DOHH2 (cell line): ENCODE measurements around the gene ALDH1A1.

Source experiments
- CTCF ChIP-seq: fragments of 200-600 bp; sonication (generic); IDR thresholded peaks from one replicate; pipeline ENCODE4 v1.5.1; 2014; ENCODE audit warnings: antibody characterized with exemption, mild to moderate bottlenecking, low read depth, low read length; ENCODE audit not compliant: poor library complexity, severe bottlenecking
- EZH2phosphoT487 ChIP-seq: fragments of 200-600 bp; sonication (generic); IDR thresholded peaks from 2 replicates; pipeline ENCODE4 v1.6.1; 2017; ENCODE audit warnings: borderline replicate concordance, mild to moderate bottlenecking, antibody characterized with exemption, low read length, moderate library complexity, mixed read lengths

- no peak for TF ChIP-seq CTCF
- TF ChIP-seq EZH2phosphoT487, result no peak
These were observed 55.7 kb downstream of the ALDH1A1 start for GRCh38 chr9:72897069-72897649.
